Measurements from ENCODE around the gene CTDP1. TPM values are rescaled to one million over a fixed set of nuclear protein-coding genes. Genes with fewer than 3 reads are reported as not detected.

The CTDP1 gene
- total and polyA plus RNA-seq, 4 donors: 18.8 to 30.5 (median 21.7) TPM

DNA sequence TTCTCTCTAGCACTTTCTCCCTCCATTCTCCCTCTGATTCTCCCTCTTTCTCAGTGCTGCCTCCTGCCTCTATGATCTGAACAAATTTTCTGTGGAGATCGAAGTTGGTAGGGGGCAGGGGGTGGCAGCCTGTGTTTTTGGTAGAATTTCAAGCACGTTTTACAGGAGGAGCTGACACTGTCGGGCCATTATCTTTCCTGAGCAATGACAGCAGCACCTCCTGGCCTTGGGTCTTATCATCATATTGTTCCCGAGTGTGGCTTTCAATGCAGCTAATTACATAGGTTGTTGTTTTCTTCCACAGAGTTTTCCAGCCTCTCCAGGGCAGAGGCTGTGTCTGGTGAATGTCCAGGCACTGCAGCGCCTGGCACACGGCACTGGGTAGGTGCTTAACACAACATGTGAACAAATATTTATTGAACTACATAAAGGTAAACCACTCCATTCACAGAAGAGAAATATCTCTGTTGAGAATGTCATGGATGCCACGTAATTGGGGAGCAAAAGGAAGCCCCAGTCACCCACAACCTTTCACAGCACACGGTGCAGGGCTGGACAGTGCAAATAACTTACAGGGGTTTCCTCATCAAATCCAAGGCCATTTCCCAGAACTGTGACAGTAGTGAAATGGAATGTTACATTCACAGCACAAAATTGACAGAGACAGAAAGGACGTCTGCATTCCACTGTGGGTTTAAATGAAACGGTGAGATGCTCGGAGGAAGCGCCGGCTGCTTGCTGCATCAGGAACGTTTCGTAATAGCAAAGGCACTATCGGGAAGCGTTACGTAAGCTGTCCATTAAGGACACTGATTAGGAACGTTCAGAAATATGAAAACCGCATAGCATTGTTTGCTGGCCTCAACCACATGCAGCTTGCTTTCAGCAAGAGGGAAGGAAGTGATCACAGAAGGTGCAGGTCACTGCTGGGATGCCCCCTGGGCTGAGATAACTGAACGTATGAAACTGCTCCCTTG lies 111.7 kb downstream of the CTDP1 start:
- Histone ChIP-seq H3K9ac (ENCODE audit: insufficient read depth in 1 of 2, low read length in 2 of 2) (no peak overlapping the region), H3K4me1 (ENCODE audit: control insufficient read depth in 5 of 5, insufficient read depth in 5 of 5, low read length in 5 of 5) (peaks cover 0 to 12% (median 3%) of the 10 kb centered on the region in 5 donors), H3K36me3 (ENCODE audit: control insufficient read depth in 4 of 4, insufficient read depth in 4 of 4, low read length in 4 of 4) (no peaks in the 10 kb centered on the region), H3K27ac (ENCODE audit: low read depth in 1 of 2, low read length in 1 of 2) (peak overlapping the region in 1 of 2 donors; percentile 55), H3K4me3 (no peak overlapping the region), H3K9me3 (ENCODE audit: control insufficient read depth in 4 of 4, insufficient read depth in 3 of 4, low read length in 3 of 4) (peaks cover 0 to 5% (median 0%) of the 10 kb centered on the region in 4 donors), H3K27me3 (ENCODE audit: control insufficient read depth in 3 of 3, insufficient read depth in 3 of 3, low read length in 2 of 3) (peaks cover 0 to 75% (median 39%) of the 10 kb centered on the region in 3 donors)
- ATAC-seq (ENCODE audit: insufficient read depth, low FRiP score) (peak; percentile 80), DNase-seq (peak; percentile 67 to 91 (median 81))
- TF ChIP-seq, protein P1, sequence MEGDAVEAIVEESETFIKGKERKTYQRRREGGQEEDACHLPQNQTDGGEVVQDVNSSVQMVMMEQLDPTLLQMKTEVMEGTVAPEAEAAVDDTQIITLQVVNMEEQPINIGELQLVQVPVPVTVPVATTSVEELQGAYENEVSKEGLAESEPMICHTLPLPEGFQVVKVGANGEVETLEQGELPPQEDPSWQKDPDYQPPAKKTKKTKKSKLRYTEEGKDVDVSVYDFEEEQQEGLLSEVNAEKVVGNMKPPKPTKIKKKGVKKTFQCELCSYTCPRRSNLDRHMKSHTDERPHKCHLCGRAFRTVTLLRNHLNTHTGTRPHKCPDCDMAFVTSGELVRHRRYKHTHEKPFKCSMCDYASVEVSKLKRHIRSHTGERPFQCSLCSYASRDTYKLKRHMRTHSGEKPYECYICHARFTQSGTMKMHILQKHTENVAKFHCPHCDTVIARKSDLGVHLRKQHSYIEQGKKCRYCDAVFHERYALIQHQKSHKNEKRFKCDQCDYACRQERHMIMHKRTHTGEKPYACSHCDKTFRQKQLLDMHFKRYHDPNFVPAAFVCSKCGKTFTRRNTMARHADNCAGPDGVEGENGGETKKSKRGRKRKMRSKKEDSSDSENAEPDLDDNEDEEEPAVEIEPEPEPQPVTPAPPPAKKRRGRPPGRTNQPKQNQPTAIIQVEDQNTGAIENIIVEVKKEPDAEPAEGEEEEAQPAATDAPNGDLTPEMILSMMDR (IDR thresholded peaks at IDR 0.05; ENCODE audit: control extremely low read depth, extremely low read depth): no peak
- 9 to 11% methylated on average over 21 of the region's 21 CpGs for WGBS, 2 donors

DNA sequence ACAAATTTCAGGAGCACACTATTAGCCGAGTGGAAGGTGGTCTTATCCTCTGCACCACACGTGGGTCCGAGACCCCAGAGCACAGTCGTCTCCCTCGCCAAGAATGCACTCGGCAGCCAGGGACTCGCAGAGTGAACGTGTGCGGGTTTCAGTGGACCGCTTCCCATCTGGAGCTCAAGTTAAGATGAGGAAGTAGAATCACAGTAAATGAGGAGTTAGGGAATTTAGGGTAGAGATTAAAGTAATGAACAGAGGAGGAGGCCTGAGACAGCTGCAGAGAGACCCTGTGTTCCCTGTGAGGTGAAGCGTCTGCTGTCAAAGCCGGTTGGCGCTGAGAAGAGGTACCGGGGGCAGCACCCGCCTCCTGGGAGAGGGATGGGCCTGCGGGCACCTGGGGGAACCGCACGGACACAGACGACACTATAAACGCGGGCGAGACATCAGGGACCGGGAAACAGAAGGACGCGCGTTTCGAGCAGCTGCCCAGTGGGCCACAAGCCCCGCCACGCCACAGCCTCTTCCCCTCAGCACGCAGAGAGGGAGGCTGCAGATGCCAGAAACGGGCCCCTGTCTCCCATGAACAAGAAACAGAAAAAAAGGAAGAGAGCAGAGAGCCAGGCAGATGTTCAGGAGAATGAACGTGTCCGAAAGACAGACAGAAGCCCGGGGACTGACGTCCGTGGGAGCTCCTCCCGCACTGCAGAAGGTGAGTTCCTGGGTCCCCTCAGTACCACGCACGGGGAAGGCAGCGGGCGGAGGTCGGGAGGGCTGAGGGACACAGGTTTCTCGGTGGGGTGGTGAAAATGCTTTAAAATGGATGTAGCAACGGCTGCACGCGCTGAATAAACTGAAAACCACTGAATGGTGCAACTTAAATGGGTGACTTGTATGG lies 112.7 kb downstream of the CTDP1 start:
- Histone ChIP-seq H3K4me1 (ENCODE audit: control insufficient read depth in 5 of 5, insufficient read depth in 5 of 5, low read length in 5 of 5) (peaks cover 0 to 12% (median 3%) of the 10 kb centered on the region in 5 donors), H3K27me3 (ENCODE audit: control insufficient read depth in 3 of 3, insufficient read depth in 3 of 3, low read length in 2 of 3) (peaks cover under 1 to 74% (median 39%) of the 10 kb centered on the region in 3 donors), H3K27ac (ENCODE audit: low read depth in 1 of 2, low read length in 1 of 2) (peak overlapping the region in 1 of 2 donors; percentile 44), H3K9ac (ENCODE audit: insufficient read depth in 1 of 2, low read length in 2 of 2) (no peak overlapping the region), H3K4me3 (no peak overlapping the region), H3K36me3 (ENCODE audit: control insufficient read depth in 4 of 4, insufficient read depth in 4 of 4, low read length in 4 of 4) (no peaks in the 10 kb centered on the region), H3K9me3 (ENCODE audit: control insufficient read depth in 4 of 4, insufficient read depth in 3 of 4, low read length in 3 of 4) (peaks cover 0 to 7% (median 0%) of the 10 kb centered on the region in 4 donors)
- WGBS, 2 donors: 37 to 67% methylated on average over 46 of the region's 46 CpGs
- ATAC-seq (ENCODE audit: insufficient read depth, low FRiP score) (no peak), DNase-seq (no peak)
- TF ChIP-seq, protein P1 (IDR thresholded peaks at IDR 0.05; ENCODE audit: control extremely low read depth, extremely low read depth): no peak

DNA sequence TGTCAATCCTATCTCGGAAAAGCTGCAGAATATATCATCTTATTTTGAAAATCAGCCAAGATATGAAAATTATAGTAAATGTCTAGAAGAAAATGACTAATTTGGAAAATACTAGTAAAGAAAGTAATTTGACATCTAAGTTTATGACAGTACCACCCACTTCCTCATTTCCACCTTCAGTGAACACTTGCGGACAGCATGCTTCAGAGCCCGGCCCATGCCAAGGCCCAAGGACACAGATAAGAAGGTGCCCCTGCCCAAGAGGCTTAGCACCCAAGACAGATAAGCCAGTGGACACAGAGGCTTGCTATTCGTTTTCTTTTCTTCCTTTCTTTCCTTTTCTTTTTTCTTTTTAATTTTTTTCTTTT lies 113.4 kb downstream of the CTDP1 start:
- peaks cover 0 to 15% (median 4%) of the 10 kb centered on the region in 5 donors for H3K4me1 ChIP-seq (ENCODE audit: control insufficient read depth in 5 of 5, insufficient read depth in 5 of 5, low read length in 5 of 5)
- ATAC-seq (ENCODE audit: insufficient read depth, low FRiP score) (no peak), DNase-seq (no peak)
- TF ChIP-seq, protein P1 (IDR thresholded peaks at IDR 0.05; ENCODE audit: control extremely low read depth, extremely low read depth): no peak
- no peak overlapping the region for H3K9ac ChIP-seq (ENCODE audit: insufficient read depth in 1 of 2, low read length in 2 of 2)
- peaks cover 0 to 7% (median 0%) of the 10 kb centered on the region in 4 donors for H3K9me3 ChIP-seq (ENCODE audit: control insufficient read depth in 4 of 4, insufficient read depth in 3 of 4, low read length in 3 of 4)
- no peaks in the 10 kb centered on the region for H3K36me3 ChIP-seq (ENCODE audit: control insufficient read depth in 4 of 4, insufficient read depth in 4 of 4, low read length in 4 of 4)
- H3K4me3 ChIP-seq: no peak overlapping the region
- H3K27me3 ChIP-seq (ENCODE audit: control insufficient read depth in 3 of 3, insufficient read depth in 3 of 3, low read length in 2 of 3): peaks cover 7 to 73% (median 37%) of the 10 kb centered on the region in 3 donors
- H3K27ac ChIP-seq (ENCODE audit: low read depth in 1 of 2, low read length in 1 of 2): no peak overlapping the region
- 27 to 56% methylated on average over 4 of the region's 4 CpGs for WGBS, 2 donors

Measured in lung (tissue), 12 donors.